ENCODE data around the gene CDH11.

DNA sequence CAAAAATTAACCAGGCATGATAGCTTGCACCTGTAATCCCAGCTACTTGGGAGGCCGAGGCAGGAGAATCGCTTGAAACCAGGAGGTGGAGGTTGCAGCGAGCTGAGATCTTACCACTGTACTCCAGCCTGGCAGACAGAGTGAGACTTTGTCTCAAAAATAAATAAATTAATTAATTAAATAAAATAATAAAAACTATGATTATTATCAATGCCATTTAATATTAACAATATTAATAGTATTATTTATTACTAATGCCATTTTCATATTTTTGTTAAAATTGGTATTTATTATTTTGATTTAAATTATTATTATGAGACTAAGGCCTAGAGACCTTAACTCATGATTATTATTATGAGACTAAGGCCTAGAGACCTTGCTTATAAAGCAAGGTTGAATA, 121.2 kb downstream of the CDH11 start:
- TF ChIP-seq CTCF (conservative IDR thresholded peaks at IDR 0.05; ENCODE audit: low read depth in 2 of 2) (no peak), EZH2 (IDR thresholded peaks at IDR 0.05; ENCODE audit: low read depth, unreplicated experiment) (no peak), POLR2AphosphoS5 (IDR thresholded peaks at IDR 0.05; ENCODE audit: low read depth) (no peak), STAT1 (IDR thresholded peaks at IDR 0.05; ENCODE audit: unreplicated experiment) (no peak), JUNB (IDR thresholded peaks at IDR 0.05; ENCODE audit: unreplicated experiment) (no peak), CREB1 (CRISPR knock-in tag; IDR thresholded peaks at IDR 0.05; ENCODE audit: low read depth) (no peak)
- TF ChIP-seq, protein P1, sequence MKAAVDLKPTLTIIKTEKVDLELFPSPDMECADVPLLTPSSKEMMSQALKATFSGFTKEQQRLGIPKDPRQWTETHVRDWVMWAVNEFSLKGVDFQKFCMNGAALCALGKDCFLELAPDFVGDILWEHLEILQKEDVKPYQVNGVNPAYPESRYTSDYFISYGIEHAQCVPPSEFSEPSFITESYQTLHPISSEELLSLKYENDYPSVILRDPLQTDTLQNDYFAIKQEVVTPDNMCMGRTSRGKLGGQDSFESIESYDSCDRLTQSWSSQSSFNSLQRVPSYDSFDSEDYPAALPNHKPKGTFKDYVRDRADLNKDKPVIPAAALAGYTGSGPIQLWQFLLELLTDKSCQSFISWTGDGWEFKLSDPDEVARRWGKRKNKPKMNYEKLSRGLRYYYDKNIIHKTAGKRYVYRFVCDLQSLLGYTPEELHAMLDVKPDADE (IDR thresholded peaks at IDR 0.05): no peak
- TF ChIP-seq, protein P2, sequence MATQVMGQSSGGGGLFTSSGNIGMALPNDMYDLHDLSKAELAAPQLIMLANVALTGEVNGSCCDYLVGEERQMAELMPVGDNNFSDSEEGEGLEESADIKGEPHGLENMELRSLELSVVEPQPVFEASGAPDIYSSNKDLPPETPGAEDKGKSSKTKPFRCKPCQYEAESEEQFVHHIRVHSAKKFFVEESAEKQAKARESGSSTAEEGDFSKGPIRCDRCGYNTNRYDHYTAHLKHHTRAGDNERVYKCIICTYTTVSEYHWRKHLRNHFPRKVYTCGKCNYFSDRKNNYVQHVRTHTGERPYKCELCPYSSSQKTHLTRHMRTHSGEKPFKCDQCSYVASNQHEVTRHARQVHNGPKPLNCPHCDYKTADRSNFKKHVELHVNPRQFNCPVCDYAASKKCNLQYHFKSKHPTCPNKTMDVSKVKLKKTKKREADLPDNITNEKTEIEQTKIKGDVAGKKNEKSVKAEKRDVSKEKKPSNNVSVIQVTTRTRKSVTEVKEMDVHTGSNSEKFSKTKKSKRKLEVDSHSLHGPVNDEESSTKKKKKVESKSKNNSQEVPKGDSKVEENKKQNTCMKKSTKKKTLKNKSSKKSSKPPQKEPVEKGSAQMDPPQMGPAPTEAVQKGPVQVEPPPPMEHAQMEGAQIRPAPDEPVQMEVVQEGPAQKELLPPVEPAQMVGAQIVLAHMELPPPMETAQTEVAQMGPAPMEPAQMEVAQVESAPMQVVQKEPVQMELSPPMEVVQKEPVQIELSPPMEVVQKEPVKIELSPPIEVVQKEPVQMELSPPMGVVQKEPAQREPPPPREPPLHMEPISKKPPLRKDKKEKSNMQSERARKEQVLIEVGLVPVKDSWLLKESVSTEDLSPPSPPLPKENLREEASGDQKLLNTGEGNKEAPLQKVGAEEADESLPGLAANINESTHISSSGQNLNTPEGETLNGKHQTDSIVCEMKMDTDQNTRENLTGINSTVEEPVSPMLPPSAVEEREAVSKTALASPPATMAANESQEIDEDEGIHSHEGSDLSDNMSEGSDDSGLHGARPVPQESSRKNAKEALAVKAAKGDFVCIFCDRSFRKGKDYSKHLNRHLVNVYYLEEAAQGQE (IDR thresholded peaks at IDR 0.05; ENCODE audit: unreplicated experiment): no peak
